H1 (cell line): ENCODE measurements around the gene DIABLO. TPM values are rescaled to one million over a fixed set of nuclear protein-coding genes. Genes with fewer than 3 reads are reported as not detected.

Experiments used
- CBX5 ChIP-seq: fragments of 300-800, 300-1000 bp; sonication (generic); IDR thresholded peaks from 2 replicates; pipeline ENCODE4 v1.7.1; 2016; ENCODE audit warnings: antibody characterized with exemption, low read length, low read depth
- CEBPB ChIP-seq: IDR thresholded peaks from 2 replicates; pipeline ENCODE4 v1.6.1; 2012; ENCODE audit warnings: low read depth, low read length
- E2F6 ChIP-seq: IDR thresholded peaks from 2 replicates; pipeline ENCODE4 v1.6.1; 2012; ENCODE audit warnings: inconsistent platforms
- EGR1 ChIP-seq: IDR thresholded peaks from 2 replicates; pipeline ENCODE4 v1.6.1; 2011; ENCODE audit warnings: low read depth, low read length, borderline replicate concordance
- RBBP5 ChIP-seq: IDR thresholded peaks from 2 replicates; pipeline ENCODE4 v1.7.1; 2012; ENCODE audit warnings: low read depth, mild to moderate bottlenecking, inconsistent platforms, low read length, moderate library complexity, borderline replicate concordance
- SRF ChIP-seq: IDR thresholded peaks from 2 replicates; pipeline ENCODE4 v1.6.1; 2011; ENCODE audit warnings: mild to moderate bottlenecking, low read depth, low read length, moderate library complexity
- polyA plus RNA-seq, 7 experiments: library from polyadenylated mRNA; depleted of rRNA in 3 of 7; stranded (reverse) in 5 of 7; unstranded in 2 of 7; fragments of >200 nt in 5 of 7; fragments of 200-250 nt in 2 of 7; gene quantifications; 1 replicate in 5 of 7; 2 replicates in 1 of 7; 4 replicates in 1 of 7; pipeline versions ENCODE4 v1.2.1 to v1.2.3, GENCODE V29; 2011 to 2013; ENCODE audit warnings: missing spikeins in 2 of 7, mixed read lengths in 2 of 7
- total RNA-seq: library from RNA; stranded (reverse); fragmentation: NEBNext Ultra II Directional; extraction: Animal tissue kit (Norgen Biotek cat#: 25700); gene quantifications from 2 replicates; pipeline ENCODE4 v1.2.1, GENCODE V29; 2021

The DIABLO gene
- total and polyA plus RNA-seq, 2 of the 8 experiments (the other 6 are each of a cell fraction or from before 2014, with no cell fraction given): 65.2 to 68.3 TPM

- TF ChIP-seq EGR1 (no peak), E2F6 (peak; percentile 41; the same call in 1 of the 2 replicates), CEBPB (no peak), RBBP5 (no peak), SRF (no peak), CBX5 (no peak)
Observed at GRCh38 chr12:122206111-122206881, 19.6 kb downstream of the DIABLO start (continued).
